ENCODE data around the gene CRX.
"Not testable (repeated sequence)": the region's sequence is repeated elsewhere in the genome, so short reads cannot be mapped to it uniquely, and the experiment has no call there.

- TF ChIP-seq CTCF, POLR2AphosphoS5 (IDR thresholded peaks at IDR 0.05): not testable (repeated sequence)
Measured at GRCh38 chr19:47787307-47787706, 34.4 kb upstream of the CRX start.

Measured in breast epithelium (tissue), 3 donors.